Astrocyte of the cerebellum (primary cell): ENCODE measurements around the gene DMXL1.

ENCODE experiments used
- DNase-seq: peaks from one replicate; pipeline ENCODE4 v3.0.0-alpha.2; 2011; ENCODE audit warnings: low read depth
- H3K4me3 ChIP-seq: 2 replicates; pipeline ENCODE4 v1.5.1; 2011; ENCODE audit warnings: mild to moderate bottlenecking, low read depth, low read length, moderate library complexity
- CTCF ChIP-seq: IDR thresholded peaks from 2 replicates; pipeline ENCODE4 v1.5.1; 2012; ENCODE audit warnings: low read length, low read depth, moderate library complexity, mild to moderate bottlenecking; ENCODE audit errors: missing control alignments
- in situ Hi-C: cut with HindIII; loops from 2 replicates; pipeline ENCODE4 v1.10.0; 2017; ENCODE audit warnings: low sequenced_read_pairs

The DMXL1 gene

GRCh38 chr5:119212676-119213075, 141.8 kb downstream of the DMXL1 start:
- TF ChIP-seq CTCF: no peak
- H3K4me3 ChIP-seq: no peak overlapping the region
- DNase-seq: no peak
- in situ Hi-C loops: no loop called here

GRCh38 chr5:119217183-119217582, 146.3 kb downstream of the DMXL1 start:
- no peak for DNase-seq
- in situ Hi-C loops: no loop called here

GRCh38 chr5:119218830-119219782, 148.2 kb downstream of the DMXL1 start:
- TF ChIP-seq CTCF: no peak
- in situ Hi-C loops: no loop called here
- H3K4me3 ChIP-seq: no peak overlapping the region
- DNase-seq: peak; percentile 2

More at GRCh38 chr5:119217183-119217582, 146.3 kb downstream of the DMXL1 start:
- H3K4me3 ChIP-seq: no peak overlapping the region
- no peak for TF ChIP-seq CTCF

GRCh38 chr5:119220576-119221197, 149.8 kb downstream of the DMXL1 start:
- TF ChIP-seq CTCF: no peak
- no peak for DNase-seq
- H3K4me3 ChIP-seq: no peak overlapping the region
- in situ Hi-C loops: no loop called here

- in situ Hi-C loops: no loop called here
- no peak overlapping the region for H3K4me3 ChIP-seq
- no peak for TF ChIP-seq CTCF
- no peak for DNase-seq
Measured at GRCh38 chr5:119221330-119221729, 150.4 kb downstream of the DMXL1 start.

GRCh38 chr5:119229950-119230349, 159.1 kb downstream of the DMXL1 start:
- DNase-seq: no peak
- in situ Hi-C loops: no loop called here
- TF ChIP-seq CTCF: no peak
- no peak overlapping the region for H3K4me3 ChIP-seq
